GM15510 (cell line): ENCODE measurements around the gene IFT43.

Experiments used
- POLR2A ChIP-seq: IDR thresholded peaks from 3 replicates; pipeline ENCODE4 v1.6.1; 2011; ENCODE audit warnings: borderline replicate concordance; ENCODE audit not compliant: insufficient read length; ENCODE audit errors: extremely low read depth

IFT43 gene

GRCh38 chr14:76121089-76121748 lies 135.7 kb downstream of the IFT43 start:
- no peak for TF ChIP-seq POLR2A

- TF ChIP-seq POLR2A, result no peak
Measured at GRCh38 chr14:76123426-76124225, 138.1 kb downstream of the IFT43 start.

GRCh38 chr14:76125511-76125910 lies 139.9 kb downstream of the IFT43 start:
- TF ChIP-seq POLR2A, result no peak

- no peak for TF ChIP-seq POLR2A
Measured at GRCh38 chr14:76126076-76126475, 140.5 kb downstream of the IFT43 start.

- no peak for TF ChIP-seq POLR2A
Measured at GRCh38 chr14:76129851-76130576, 144.5 kb downstream of the IFT43 start.

- TF ChIP-seq POLR2A, result no peak
Measured at GRCh38 chr14:76131071-76131965, 145.8 kb downstream of the IFT43 start.

GRCh38 chr14:76133103-76133502 lies 147.5 kb downstream of the IFT43 start:
- no peak for TF ChIP-seq POLR2A
